PC-9 (cell line): ENCODE measurements around the gene NT5C2.

ENCODE experiments used
- CTCF ChIP-seq: fragments of 200-600 bp; sonication (generic); conservative IDR thresholded peaks from 2 replicates; pipeline ENCODE4 v1.6.1; 2017; ENCODE audit warnings: mixed run types, antibody characterized with exemption, mild to moderate bottlenecking, moderate library complexity
- EZH2 ChIP-seq: fragments of 200-600 bp; sonication (generic); IDR thresholded peaks from 2 replicates; pipeline ENCODE4 v1.8.0; 2017; ENCODE audit warnings: antibody characterized with exemption, low read depth

GRCh38 chr10:103157246-103157645 is 35.8 kb downstream of the NT5C2 start:
- TF ChIP-seq CTCF: no peak
- TF ChIP-seq EZH2: no peak
